OCI-LY3 (cell line): ENCODE results near the gene C5.

ENCODE experiments used
- H2AFZ ChIP-seq: fragments of 200-600, 300-600 bp; shearing (Covaris generic); 2 replicates; pipeline ENCODE4 v1.6.0; 2014; ENCODE audit warnings: antibody characterized with exemption, low read depth, low read length
- H3K27ac ChIP-seq: fragments of 200-600, 300-600 bp; sonication (generic); 2 replicates; pipeline ENCODE4 v1.5.1; 2014; ENCODE audit warnings: mild to moderate bottlenecking, low read length, moderate library complexity, mixed read lengths
- H3K27me3 ChIP-seq: fragments of 200-600, 300-600 bp; sonication (generic); 2 replicates; pipeline ENCODE4 v1.6.1; 2014; ENCODE audit warnings: low read depth, low read length, mixed read lengths
- H3K36me3 ChIP-seq: fragments of 200-600, 300-600 bp; sonication (generic); replicated peaks from 2 replicates; pipeline ENCODE3; 2014; ENCODE audit warnings: low read depth, low read length, mixed read lengths
- H3K4me1 ChIP-seq: fragments of 300-600, 200-600 bp; sonication (generic); 2 replicates; pipeline ENCODE4 v1.6.1; 2014; ENCODE audit warnings: low read length, mixed read lengths
- H3K4me2 ChIP-seq: fragments of 200-600, 300-600 bp; sonication (generic); 2 replicates; pipeline ENCODE4 v1.6.1; 2014; ENCODE audit warnings: low read length, mixed read lengths
- H3K4me3 ChIP-seq: fragments of 300-600, 200-600 bp; sonication (generic); 2 replicates; pipeline ENCODE4 v1.5.1; 2014; ENCODE audit warnings: antibody characterized with exemption, mild to moderate bottlenecking, low read length, moderate library complexity
- H3K79me2 ChIP-seq: fragments of 300-600, 200-600 bp; shearing (Covaris generic); 2 replicates; pipeline ENCODE4 v1.6.1; 2014; ENCODE audit warnings: mild to moderate bottlenecking, low read length, mixed read lengths
- H3K9ac ChIP-seq: fragments of 300-600, 200-600 bp; shearing (Covaris generic); 2 replicates; pipeline ENCODE4 v1.6.0; 2014; ENCODE audit warnings: mild to moderate bottlenecking, low read length, moderate library complexity
- H3K9me3 ChIP-seq: fragments of 200-600, 300-600 bp; shearing (Covaris generic); 2 replicates; pipeline ENCODE4 v1.6.1; 2014; ENCODE audit warnings: low read length, mixed read lengths; ENCODE audit not compliant: insufficient read depth
- H4K20me1 ChIP-seq: fragments of 200-600, 300-600 bp; sonication (generic); 2 replicates; pipeline ENCODE4 v1.6.1; 2016; ENCODE audit warnings: low read length, mixed read lengths; ENCODE audit not compliant: insufficient read depth
- EZH2phosphoT487 ChIP-seq: fragments of 200-600 bp; shearing (Covaris generic); IDR thresholded peaks from 2 replicates; pipeline ENCODE4 v1.6.1; 2018; ENCODE audit warnings: antibody characterized with exemption, mixed run types, low read depth
- TF ChIP-seq, protein P1 (sequence below): fragments of 200-600, 300-600 bp; sonication (generic); IDR thresholded peaks from 2 replicates; pipeline ENCODE4 v1.5.1; 2014; ENCODE audit warnings: antibody characterized with exemption, low read length, low read depth

C5 gene

DNA sequence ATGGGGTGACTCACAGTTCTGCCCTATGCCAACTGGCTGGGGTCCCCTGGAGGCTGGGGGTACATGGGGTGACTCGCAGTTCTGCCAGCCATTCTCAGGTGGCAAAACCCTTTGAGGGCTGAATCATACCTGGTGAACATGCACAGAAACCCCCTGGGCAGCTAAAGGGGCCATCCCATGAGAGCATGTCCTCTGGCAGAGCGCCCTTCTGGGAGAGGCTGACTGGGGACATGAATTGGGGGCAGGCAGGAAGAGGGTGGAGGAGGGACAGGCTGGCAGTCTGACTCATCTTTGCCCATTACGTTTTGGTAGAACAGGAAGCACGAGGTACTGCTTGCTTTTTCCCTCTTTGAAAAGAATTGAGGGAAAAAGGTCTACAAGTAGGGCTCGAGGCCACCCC, 140.2 kb downstream of the C5 start:
- H4K20me1 ChIP-seq, result peaks cover 3% of the 10 kb centered on the region; the same call in 1 of the 2 replicates
- peaks cover 8% of the 10 kb centered on the region for H3K4me1 ChIP-seq
- no peak overlapping the region for H3K27ac ChIP-seq
- TF ChIP-seq, protein P1, sequence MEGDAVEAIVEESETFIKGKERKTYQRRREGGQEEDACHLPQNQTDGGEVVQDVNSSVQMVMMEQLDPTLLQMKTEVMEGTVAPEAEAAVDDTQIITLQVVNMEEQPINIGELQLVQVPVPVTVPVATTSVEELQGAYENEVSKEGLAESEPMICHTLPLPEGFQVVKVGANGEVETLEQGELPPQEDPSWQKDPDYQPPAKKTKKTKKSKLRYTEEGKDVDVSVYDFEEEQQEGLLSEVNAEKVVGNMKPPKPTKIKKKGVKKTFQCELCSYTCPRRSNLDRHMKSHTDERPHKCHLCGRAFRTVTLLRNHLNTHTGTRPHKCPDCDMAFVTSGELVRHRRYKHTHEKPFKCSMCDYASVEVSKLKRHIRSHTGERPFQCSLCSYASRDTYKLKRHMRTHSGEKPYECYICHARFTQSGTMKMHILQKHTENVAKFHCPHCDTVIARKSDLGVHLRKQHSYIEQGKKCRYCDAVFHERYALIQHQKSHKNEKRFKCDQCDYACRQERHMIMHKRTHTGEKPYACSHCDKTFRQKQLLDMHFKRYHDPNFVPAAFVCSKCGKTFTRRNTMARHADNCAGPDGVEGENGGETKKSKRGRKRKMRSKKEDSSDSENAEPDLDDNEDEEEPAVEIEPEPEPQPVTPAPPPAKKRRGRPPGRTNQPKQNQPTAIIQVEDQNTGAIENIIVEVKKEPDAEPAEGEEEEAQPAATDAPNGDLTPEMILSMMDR, result no peak
- no peak for TF ChIP-seq EZH2phosphoT487
- H3K36me3 ChIP-seq, result peaks cover 75% of the 10 kb centered on the region
- H3K9me3 ChIP-seq, result no peaks in the 10 kb centered on the region
- no peak overlapping the region for H2AFZ ChIP-seq
- peaks cover 12% of the 10 kb centered on the region for H3K79me2 ChIP-seq
- H3K4me2 ChIP-seq, result no peak overlapping the region
- no peaks in the 10 kb centered on the region for H3K27me3 ChIP-seq
- H3K9ac ChIP-seq, result no peak overlapping the region
- H3K4me3 ChIP-seq, result no peak overlapping the region

DNA sequence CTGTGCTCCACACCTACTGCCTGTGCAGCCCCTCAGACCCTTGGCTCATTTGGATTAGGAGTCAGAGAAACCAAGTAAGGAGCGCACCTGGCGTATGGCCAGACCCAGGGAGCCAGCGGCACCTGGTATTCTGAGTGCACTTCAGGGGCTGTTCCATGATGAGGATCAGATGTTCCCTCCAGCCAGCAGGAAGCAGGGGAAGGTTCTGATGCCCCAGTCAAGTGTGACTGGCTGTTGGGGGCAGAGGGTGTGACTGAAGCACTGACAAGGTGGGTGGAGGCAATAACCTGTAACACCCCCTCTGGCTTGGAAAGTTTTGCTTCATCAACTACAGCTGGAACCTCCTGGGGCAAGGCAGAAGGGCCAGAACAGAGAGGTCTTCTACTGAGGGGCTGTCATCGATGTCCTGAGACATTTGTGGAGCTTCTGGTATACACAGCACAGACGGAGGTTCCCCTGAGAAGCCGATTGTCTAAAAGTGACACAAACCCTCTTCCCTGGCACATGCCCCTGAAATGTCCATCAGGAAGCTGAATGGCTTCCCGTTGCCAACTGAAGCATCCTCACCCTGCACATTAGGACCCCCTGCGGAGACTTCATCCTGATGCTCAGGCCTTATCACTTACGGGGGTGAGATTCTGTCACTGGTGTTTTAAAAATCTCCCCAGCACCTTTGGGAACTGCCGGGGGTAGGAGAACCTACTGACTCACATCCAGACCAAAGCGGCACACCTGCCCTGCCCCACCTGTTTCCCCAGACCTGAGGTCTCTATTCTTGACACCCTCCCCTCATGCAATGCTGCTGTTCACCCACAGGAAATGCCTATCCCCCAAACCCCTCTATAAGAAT, 144.5 kb downstream of the C5 start:
- Histone ChIP-seq H4K20me1 (0 out of 2 replicates have a peak, but pooled peaks cover 3% of the 10 kb centered on the region), H3K9me3 (no peaks in the 10 kb centered on the region), H3K4me2 (no peak overlapping the region), H3K79me2 (0 out of 2 replicates have a peak, but pooled peaks cover 3% of the 10 kb centered on the region), H3K4me3 (no peak overlapping the region), H3K27me3 (no peaks in the 10 kb centered on the region), H3K9ac (no peak overlapping the region), H3K36me3 (peaks cover 71% of the 10 kb centered on the region), H2AFZ (no peak overlapping the region), H3K4me1 (peaks cover 34% of the 10 kb centered on the region), H3K27ac (no peak overlapping the region)
- TF ChIP-seq, protein P1, result no peak
- no peak for TF ChIP-seq EZH2phosphoT487

DNA sequence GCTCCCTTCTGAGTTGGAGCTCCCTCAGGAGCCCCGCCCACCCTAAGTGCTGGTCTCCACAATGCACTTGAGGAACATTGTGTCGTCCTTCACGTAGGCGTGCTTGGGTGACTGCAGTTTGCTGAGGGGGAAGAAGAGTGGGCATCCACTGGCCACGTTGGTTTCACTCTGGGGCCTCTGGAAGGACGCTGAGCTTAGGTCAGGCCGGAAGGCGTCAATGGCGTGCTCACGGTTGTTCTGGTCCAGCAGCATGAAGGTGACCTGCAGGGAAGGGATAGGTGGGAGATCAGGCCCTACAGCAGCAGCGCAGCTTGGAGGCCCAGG, 145.1 kb downstream of the C5 start:
- 0 out of 2 replicates have a peak, but pooled peaks cover 3% of the 10 kb centered on the region for H4K20me1 ChIP-seq
- peaks cover 65% of the 10 kb centered on the region for H3K36me3 ChIP-seq
- no peak for TF ChIP-seq EZH2phosphoT487
- TF ChIP-seq, protein P1, result no peak
- H3K4me3 ChIP-seq, result no peak overlapping the region
- H3K27ac ChIP-seq, result no peak overlapping the region
- no peak overlapping the region for H3K4me2 ChIP-seq
- H3K9ac ChIP-seq, result no peak overlapping the region
- no peaks in the 10 kb centered on the region for H3K9me3 ChIP-seq
- peaks cover 31% of the 10 kb centered on the region for H3K4me1 ChIP-seq
- no peaks in the 10 kb centered on the region for H3K27me3 ChIP-seq
- no peak overlapping the region for H2AFZ ChIP-seq
- 0 out of 2 replicates have a peak, but pooled peaks cover 3% of the 10 kb centered on the region for H3K79me2 ChIP-seq

DNA sequence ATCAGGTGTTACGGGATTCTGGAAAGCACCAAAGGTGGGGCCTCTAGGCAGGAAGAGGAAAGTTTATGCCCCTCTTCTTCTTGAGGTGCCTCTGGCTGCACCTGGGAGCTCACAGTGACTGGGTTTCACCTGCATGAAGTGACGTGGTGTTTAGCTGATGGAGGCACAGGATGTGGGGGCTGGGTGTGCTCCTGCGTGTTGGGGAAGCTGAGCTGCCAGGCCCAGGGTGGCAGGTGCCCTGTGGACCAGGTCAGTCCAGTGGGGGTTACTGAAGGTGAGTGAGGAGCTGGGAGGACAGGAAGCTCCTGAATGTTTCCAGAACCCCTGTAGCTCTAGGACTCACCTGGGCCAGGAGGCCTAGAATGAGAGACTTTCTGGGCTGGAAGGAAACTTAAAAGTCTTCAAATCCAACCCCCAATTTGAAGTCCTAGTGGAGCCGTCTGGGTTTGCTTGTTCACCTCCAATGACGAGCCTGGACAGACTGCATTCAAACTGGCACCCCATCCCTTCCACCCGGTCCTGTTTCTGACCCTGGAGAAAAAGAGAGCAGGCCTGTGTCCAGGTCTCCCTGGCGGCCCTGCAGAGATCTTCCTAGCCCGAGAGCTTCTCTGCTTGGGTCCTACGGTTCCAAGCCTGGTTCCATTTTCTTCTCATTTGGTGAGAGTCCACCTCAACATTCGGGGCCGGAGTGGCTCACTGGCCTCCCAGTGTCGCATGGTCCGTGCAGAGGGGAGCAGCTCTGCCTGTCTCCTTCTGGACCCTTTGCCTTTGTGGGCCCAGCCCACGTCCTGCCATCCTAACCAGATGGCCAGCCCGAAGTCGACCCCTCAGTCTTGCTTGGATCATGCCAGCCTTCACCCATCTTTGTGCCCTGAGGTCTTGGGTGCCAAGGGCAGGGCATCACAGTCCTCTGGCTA, 145.8 kb downstream of the C5 start:
- Histone ChIP-seq H3K36me3 (peaks cover 61% of the 10 kb centered on the region), H3K4me2 (no peak overlapping the region), H3K9me3 (no peaks in the 10 kb centered on the region), H3K27me3 (no peaks in the 10 kb centered on the region), H2AFZ (no peak overlapping the region), H3K79me2 (no peaks in the 10 kb centered on the region), H3K4me1 (peaks cover 31% of the 10 kb centered on the region), H3K4me3 (no peak overlapping the region), H3K9ac (no peak overlapping the region), H3K27ac (peak overlapping the region; percentile 49), H4K20me1 (0 out of 2 replicates have a peak, but pooled peaks cover 3% of the 10 kb centered on the region)
- TF ChIP-seq, protein P1, result no peak
- TF ChIP-seq EZH2phosphoT487, result no peak
